Measurements from ENCODE around the gene TRIM74.
"Not testable (repeated sequence)": the region's sequence is repeated elsewhere in the genome, so short reads cannot be mapped to it uniquely, and the experiment has no call there.

The TRIM74 gene

DNA sequence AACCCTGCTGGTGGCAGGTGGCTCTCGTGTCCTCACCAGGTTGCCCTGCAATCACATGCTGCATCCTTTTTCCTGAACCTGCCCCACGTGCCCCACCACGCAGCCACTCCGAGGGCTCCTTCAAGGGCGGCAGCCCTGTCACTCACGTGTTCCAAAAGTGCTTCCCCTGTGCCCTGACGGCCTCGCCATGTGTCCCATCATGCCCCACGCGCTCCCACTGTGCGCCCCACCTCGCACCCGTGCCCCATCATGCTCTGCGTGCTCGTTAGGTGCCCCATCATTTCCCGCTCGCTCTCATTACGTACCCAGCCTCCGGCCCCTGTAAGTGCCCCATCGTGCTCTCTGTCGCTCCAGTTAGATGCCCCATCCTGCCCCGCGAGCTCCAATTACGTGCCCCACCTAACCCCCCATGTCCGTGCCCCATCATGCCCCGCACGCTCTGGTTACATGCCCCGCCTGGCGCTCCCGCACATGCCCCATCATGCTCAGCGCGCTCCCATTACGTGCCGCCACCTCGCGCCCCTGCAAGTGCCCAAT lies at the start of gene TRIM74:
Gene TRIM74, minus strand, starts transcription at position 487 of the 537 bp plus-strand sequence. CDS start 3,309 bp downstream, outside the sequence.
- not testable (repeated sequence) for DNase-seq

GRCh38 chr7:73006491-73006890 lies 37.2 kb upstream of the TRIM74 start:
- DNase-seq: not testable (repeated sequence)

DNA sequence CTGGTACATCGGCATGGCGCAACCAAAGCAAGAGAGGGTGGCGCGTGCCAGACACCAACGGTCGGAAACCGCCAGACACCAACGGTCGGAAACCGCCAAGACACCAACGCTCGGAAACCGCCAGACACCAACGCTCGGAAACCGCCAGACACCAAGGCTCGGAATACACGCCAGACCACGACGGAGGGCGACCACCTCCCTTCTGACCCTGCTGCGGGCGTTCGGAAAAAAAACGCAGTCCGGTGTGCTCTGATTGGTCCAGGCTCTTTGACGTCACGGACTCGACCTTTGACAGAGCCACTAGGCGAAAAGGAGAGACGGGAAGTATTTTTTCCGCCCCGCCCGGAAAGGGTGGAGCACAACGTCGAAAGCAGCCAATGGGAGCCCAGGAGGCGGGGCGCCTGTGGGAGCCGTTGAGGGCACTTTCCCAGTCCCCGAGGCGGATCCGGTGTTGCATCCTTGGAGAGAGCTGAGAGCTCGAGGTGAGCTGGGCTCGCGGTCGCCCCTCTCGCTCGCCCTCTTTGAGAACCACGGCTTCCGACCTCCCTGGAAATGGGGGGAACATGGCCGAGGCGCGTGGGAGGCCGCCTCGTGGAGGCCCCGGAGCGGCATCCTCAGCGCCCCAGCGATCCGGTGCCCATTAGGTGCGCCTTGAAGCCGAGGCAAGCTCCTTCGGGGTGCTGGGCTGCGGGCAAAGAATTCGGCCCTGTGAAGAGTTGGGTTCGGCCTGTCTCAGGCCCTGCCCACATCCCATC lies 36.6 kb upstream of the TRIM74 start:
- DNase-seq: peak; percentile 74 to 92

DNA sequence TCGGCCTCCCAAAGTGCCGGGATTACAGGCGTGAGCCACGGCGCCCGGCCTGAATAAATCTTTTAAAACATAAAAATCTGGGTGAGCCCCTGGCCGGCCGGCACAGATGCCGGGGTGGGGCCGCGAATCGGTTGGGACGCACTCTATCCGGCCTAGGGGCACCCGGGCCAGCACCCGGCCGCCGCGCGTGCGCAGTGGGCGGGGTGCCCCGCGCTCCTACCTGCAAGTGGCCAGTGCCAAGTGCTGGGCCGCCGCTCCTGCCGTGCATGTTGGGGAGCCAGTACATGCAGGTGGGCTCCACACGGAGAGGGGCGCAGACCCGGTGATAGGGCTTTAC lies 36.1 kb upstream of the TRIM74 start:
- peak; percentile 64 to 74 for DNase-seq

DNA sequence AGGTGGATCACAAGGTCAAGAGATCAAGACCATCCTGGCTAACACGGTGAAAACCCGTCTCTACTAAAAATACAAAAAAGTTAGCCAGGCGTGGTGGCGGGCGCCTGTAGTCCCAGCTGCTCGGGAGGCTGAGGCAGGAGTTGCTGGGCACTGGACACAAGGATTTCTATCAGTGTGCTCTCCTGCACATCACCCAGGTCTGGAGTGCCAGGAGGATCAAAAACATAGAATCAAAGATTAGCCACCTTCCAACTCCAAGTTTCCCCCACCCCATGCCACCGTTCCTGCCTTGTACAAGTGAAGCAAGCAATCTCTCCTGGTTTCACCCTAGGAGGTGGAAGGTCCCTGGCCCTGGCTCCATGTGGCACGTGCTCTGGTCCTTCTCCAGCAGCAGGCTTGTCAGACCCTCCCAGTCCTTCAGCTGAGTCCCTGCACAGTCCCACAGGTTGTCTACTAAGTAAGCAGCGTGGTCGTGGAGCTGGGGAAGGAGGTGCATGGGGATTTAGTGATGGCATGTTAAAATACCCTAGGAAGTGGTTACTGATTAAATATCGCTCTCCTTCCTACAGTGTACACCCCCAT lies 28.7 kb upstream of the TRIM74 start:
- not testable (repeated sequence) for DNase-seq

DNA sequence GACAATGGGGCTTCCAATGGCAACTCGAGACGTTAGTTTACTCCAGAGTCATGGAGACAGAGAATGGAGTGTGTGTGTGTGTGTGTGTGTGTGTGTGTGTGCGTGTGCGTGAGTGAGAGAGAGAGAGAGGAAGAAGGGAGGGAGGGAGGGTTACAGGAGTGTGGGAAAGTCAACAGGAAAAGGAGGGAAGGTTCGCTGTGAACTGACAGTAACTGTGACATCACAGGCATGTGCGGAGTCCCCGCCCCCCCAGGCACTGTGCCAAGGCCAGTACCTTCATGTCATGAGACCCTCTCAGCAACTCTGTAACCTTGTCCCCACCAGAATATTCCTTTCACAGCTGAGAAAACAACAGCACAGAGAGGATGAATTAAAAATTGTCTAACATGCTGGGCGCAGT lies 28.2 kb upstream of the TRIM74 start:
- DNase-seq: not testable (repeated sequence)

GRCh38 chr7:72995484-72995883 lies 26.2 kb upstream of the TRIM74 start:
- not testable (repeated sequence) for DNase-seq

DNA sequence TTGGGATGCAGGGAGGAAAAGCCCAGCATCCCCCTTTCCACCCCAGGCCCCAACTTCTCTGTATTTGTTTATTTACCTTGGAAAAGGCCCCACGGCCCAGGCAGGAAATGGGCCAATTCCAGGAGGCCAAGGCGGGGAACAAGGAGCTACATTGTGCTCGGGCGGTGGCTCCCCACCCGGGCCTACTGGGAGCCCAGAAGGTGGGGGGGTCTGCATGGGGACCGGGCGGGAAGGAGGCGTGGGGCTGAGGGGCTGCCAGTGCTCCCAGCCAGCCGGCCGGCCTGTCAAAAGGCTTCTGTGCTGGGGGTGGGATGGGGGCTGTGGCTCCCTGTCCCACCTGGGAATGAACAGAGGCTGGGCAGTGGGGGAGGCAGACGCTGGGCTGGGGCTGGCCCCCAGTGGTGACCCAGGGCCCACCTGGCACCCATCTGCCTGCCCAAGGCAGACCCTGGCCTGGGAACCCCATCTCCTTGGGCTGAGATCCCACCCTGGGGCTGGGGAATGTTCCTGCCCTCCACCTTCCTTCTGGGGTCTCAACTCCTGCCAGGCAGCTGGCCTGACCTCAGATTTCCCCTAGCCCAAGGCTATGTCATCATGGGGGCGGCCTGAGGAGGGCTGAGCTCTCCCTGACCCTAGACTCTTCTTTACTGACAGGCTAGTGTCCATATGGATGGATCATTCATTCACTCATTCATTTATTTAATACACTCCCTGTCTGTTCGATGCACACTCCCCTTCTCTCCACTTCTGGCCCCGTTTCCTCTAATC lies 21.1 kb upstream of the TRIM74 start:
- DNase-seq: not testable (repeated sequence)

DNA sequence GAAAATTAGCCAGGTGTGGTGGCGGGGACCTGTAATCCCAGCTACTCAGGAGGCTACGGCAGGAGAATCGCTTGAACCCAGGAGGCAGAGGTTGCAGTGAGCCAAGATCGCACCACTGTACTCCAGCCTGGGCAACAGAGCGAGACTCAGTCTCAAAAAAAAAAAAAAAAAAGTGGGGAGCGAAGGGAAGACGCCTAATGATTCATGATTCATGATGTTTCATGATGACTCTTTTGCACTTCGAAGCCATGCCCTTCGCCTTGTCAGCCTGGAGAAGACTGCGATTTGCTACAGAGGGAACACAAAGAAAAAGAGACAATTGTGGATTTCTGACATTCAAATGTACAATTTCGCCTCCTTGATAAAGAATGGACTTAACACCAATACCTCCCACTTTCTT lies 12.8 kb upstream of the TRIM74 start:
- not testable (repeated sequence) for DNase-seq

DNA sequence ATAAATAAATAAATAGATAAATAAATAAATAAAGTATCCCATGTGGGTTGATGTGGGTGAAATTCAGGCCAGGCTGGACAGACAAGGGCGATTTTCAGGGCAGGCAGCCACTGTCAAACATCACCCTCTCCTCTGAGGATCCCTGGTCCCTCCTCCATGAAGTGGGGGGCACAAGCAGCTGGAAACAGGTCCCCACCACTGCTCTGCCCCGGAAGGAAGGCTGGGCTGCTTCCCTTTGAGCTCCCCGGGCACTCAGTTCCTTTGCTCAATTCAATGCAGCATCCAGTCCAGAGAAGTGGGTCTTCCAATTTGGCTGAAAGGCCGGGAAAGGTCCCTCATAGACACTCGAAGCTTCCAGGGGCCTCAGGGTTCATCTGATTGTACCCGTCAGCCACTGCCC lies 11.1 kb upstream of the TRIM74 start:
- not testable (repeated sequence) for DNase-seq

DNA sequence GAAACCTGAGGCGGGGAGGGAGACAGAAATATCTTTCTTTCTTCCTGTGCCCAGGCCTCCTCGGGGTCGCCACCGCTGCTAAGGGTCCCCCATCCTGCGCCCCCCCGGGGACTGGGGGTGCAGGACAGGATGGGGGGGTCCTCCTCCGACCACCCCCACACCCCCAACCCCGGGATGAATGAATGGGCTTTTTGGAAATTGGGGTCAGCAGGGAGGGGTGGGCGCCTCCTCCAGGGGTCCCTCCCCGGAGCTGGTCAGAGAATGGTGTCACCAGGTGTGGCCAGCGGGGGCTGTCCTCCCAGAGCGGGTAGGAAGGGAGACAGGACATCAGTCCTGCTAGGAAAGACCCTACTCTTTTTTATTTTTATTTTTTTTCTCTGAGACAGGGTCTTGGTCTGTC lies 7.2 kb upstream of the TRIM74 start:
- DNase-seq: not testable (repeated sequence)

DNA sequence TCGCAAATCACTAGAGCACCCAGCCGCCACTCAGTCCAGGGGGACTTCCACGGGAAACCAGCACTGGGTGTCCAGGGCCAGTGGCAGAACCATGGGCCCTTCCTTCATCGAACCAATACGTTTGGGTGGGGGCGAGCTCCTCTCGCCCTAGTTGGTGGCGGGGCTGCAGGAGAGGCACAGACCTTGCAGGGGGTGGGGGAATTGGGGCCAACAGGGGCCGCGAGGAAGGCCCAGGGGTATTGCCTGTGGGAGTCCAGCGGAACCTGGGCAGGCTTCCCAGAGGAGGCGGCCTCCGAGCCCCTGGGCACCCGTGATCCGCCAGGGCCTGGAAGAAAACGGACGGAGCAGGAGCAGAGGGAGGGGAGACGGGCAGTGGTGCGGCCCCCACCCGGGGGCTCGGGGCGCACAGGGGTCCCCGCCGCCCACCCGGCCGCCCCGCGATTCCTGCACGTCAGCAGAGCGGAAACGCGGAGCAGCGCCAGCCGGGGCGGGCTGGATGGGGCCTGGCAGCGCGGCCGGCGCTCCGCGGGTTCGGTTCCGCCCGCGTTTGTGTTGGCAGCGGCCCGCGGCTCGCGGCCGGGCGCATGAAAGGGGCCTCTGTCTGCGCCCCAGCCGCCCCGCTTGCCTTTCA lies 6.5 kb upstream of the TRIM74 start:
- not testable (repeated sequence) for DNase-seq

DNA sequence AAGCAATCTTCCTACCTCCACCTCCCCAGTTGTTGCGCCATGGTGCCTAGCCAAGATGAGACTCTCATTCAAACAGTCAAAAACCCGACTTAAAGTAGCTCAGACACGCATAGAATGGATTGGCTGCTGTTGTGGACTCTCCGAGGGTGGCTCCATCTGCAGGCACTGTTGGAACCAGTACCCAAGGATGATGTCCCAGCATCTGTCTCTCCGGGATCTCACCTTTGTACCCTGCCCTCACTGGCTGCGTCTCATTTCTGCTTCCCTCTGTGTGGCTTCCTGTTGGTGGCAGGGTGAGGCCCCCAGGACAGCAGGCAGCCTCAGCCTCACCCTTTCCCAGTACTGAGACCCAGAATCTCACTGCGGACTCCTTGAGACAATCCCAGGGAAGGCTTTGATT lies 5.5 kb upstream of the TRIM74 start:
- not testable (repeated sequence) for DNase-seq

DNA sequence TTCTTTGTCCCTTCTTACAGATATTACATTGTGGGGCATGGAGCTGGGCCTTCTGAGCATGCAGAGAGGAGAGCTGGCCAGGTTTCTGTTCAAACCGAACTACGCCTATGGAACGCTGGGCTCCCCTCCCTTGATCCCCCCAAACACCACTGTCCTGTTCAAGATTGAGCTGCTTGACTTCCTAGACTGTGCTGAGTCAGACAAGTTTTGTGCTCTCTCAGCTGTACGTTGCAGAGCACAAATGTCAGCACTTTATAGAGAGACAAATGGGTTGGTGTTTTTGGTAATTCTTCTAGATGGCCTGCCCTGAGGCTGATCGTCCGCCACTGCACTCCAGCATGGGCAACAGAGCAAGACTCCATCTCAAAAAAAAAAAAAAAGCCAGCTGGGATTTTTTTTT lies 2.2 kb upstream of the TRIM74 start:
- not testable (repeated sequence) for DNase-seq

GRCh38 chr7:72969688-72970087 lies 422 bp upstream of the TRIM74 start:
- DNase-seq: not testable (repeated sequence)

- not testable (repeated sequence) for DNase-seq
Measured at GRCh38 chr7:72966892-72967291, 2.4 kb downstream of the TRIM74 start.

- not testable (repeated sequence) for DNase-seq
Measured at GRCh38 chr7:72965186-72965975, 3.9 kb downstream of the TRIM74 start.

DNA sequence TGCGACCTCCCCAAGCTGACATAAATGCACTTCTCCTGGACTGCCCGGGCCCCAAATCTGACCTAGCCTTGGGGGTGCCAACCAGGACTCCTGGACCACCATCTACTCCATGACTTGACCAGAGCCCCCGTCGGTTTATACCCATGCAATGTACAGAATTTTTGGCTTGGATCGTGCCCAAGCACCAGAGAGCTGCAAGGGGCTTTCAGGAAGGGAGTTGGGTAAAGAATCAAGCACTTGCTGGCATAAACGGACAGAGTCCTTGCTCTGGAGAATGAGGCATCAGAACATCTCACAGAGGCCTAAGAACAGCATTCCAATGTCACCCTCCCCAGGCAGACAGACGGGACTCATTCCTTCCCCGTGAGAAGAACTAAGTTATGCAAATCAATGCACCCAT lies 6.2 kb downstream of the TRIM74 start:
- not testable (repeated sequence) for DNase-seq

DNA sequence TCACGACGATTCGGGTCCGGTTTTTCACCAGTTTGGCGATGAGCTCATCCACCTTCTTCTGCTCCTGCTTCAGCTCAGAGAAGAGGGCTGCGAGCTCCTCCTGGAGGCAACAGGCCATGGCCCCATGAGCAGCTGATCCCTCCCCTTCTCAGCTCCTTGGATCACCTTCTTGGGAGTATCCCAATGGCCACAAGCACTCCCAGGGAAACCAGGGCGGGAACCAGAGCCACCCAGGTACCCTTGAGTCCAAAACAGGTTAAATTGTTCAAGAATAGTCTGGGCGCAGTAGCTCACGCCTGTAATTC lies 8.0 kb downstream of the TRIM74 start:
- DNase-seq: not testable (repeated sequence)

DNA sequence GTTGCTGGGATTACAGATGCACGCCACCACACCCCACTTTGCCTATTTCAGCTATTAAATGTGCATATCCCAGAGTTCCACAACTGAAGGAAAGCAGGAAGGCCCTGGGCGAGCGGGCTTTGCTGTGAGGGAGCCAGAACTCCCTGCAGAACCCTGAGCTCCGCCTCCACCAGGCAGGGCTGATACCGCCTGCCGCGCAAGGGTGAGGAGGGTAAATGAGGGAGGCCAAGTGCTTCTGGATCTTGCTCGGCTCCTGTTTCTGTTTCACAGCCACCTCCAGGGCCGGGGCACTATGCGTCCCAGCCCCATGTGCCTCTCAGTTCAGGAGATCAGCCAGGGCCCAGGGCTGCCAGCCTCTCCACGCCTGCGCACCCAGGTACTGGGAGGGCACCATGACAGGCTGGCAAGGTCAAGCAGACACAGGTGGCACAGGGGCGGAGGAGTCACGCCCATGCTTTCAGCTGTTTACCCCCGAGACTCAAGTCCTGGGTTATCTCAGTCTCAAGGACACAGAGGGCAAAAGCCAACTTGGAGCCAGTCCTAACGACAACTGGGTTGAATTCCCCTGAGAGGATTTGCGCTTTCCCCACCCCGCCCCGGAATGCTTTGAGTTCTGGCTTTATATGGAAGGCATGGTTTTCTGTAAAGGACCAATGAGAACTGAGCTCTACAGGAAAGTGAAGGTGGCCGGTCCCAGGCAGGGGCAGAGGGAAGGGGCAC lies 8.5 kb downstream of the TRIM74 start:
- DNase-seq: not testable (repeated sequence)

DNA sequence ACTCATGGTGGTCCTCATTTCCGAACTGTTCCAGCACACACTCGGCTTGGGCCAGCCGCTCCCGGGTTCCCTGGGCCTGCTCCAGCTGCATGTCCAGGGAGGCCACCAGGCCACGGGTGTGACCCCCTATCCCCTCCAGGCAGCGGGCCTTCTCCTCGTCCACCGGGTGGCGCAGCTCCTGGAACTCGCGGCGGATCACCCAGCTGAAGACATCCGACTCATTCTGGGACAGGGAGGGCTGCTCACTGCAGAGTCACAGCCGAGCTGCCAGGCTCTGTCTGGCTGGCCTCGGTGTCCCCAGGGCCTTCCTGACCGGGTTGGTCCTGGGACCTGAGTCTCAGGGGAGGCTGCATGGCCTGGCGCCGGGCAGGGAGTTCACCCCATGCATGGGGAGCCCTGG lies 9.2 kb downstream of the TRIM74 start:
- not testable (repeated sequence) for DNase-seq
